Measurements from ENCODE around the gene TSPAN9.

DNA sequence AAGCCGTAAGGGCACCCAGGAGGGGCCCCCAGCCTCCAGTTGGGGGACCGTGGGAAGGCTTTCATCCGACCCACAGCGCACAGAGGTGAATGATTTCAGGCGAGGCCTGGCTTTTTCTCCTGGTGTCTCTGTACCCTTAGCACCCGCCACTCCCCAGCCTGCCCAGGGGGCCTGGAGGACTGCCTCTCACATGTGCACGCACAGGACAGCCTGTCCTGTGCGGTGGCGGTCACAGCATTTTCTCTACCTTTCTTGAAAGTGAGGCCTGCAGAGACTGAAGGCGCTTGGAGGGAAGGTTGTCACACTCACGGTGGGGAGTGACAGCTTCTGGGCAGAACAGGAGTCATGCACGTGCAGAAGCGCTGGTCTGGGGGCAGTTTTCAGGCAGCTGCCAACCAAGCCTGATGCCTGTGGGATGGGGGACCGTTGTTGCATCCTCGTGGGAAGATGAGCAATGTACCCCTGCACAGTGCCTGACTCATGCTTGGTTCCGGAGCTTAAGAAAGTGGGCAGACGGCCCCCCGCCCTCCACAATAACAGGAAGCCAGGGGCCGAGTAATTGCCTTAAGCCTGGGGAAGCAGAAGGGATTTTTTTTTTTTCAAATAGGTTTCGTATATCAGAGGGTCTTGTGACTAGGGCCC is 148.1 kb downstream of the TSPAN9 start:
- TF ChIP-seq POLR2A (IDR thresholded peaks at IDR 0.05; ENCODE audit: low read depth, low read length), result no peak
- TF ChIP-seq ZZZ3 (IDR thresholded peaks at IDR 0.05; ENCODE audit: control insufficient read depth, insufficient read length, low read depth), result no peak
- no peak for TF ChIP-seq POLR2AphosphoS5 (IDR thresholded peaks at IDR 0.05; ENCODE audit: low read length)
- TF ChIP-seq, protein P1, sequence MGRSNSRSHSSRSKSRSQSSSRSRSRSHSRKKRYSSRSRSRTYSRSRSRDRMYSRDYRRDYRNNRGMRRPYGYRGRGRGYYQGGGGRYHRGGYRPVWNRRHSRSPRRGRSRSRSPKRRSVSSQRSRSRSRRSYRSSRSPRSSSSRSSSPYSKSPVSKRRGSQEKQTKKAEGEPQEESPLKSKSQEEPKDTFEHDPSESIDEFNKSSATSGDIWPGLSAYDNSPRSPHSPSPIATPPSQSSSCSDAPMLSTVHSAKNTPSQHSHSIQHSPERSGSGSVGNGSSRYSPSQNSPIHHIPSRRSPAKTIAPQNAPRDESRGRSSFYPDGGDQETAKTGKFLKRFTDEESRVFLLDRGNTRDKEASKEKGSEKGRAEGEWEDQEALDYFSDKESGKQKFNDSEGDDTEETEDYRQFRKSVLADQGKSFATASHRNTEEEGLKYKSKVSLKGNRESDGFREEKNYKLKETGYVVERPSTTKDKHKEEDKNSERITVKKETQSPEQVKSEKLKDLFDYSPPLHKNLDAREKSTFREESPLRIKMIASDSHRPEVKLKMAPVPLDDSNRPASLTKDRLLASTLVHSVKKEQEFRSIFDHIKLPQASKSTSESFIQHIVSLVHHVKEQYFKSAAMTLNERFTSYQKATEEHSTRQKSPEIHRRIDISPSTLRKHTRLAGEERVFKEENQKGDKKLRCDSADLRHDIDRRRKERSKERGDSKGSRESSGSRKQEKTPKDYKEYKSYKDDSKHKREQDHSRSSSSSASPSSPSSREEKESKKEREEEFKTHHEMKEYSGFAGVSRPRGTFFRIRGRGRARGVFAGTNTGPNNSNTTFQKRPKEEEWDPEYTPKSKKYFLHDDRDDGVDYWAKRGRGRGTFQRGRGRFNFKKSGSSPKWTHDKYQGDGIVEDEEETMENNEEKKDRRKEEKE (IDR thresholded peaks at IDR 0.05), result no peak
- no peak for TF ChIP-seq TAF1 (IDR thresholded peaks at IDR 0.05; ENCODE audit: borderline replicate concordance, low read depth, low read length)
- TF ChIP-seq, protein P2, sequence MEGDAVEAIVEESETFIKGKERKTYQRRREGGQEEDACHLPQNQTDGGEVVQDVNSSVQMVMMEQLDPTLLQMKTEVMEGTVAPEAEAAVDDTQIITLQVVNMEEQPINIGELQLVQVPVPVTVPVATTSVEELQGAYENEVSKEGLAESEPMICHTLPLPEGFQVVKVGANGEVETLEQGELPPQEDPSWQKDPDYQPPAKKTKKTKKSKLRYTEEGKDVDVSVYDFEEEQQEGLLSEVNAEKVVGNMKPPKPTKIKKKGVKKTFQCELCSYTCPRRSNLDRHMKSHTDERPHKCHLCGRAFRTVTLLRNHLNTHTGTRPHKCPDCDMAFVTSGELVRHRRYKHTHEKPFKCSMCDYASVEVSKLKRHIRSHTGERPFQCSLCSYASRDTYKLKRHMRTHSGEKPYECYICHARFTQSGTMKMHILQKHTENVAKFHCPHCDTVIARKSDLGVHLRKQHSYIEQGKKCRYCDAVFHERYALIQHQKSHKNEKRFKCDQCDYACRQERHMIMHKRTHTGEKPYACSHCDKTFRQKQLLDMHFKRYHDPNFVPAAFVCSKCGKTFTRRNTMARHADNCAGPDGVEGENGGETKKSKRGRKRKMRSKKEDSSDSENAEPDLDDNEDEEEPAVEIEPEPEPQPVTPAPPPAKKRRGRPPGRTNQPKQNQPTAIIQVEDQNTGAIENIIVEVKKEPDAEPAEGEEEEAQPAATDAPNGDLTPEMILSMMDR (IDR thresholded peaks at IDR 0.05 in 2 of 3, conservative IDR thresholded peaks at IDR 0.05 in 1 of 3; ENCODE audit: control insufficient read depth in 2 of 3, extremely low read depth in 1 of 3, insufficient read depth in 1 of 3, low read depth in 3 of 3, low read length in 3 of 3), result no peak
- no peak for TF ChIP-seq SMAD5 (IDR thresholded peaks at IDR 0.05; ENCODE audit: low read depth)
- TF ChIP-seq, protein P3, sequence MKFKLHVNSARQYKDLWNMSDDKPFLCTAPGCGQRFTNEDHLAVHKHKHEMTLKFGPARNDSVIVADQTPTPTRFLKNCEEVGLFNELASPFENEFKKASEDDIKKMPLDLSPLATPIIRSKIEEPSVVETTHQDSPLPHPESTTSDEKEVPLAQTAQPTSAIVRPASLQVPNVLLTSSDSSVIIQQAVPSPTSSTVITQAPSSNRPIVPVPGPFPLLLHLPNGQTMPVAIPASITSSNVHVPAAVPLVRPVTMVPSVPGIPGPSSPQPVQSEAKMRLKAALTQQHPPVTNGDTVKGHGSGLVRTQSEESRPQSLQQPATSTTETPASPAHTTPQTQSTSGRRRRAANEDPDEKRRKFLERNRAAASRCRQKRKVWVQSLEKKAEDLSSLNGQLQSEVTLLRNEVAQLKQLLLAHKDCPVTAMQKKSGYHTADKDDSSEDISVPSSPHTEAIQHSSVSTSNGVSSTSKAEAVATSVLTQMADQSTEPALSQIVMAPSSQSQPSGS (IDR thresholded peaks at IDR 0.05; ENCODE audit: low read length), result no peak
- TF ChIP-seq, protein P4, sequence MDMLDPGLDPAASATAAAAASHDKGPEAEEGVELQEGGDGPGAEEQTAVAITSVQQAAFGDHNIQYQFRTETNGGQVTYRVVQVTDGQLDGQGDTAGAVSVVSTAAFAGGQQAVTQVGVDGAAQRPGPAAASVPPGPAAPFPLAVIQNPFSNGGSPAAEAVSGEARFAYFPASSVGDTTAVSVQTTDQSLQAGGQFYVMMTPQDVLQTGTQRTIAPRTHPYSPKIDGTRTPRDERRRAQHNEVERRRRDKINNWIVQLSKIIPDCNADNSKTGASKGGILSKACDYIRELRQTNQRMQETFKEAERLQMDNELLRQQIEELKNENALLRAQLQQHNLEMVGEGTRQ (IDR thresholded peaks at IDR 0.05; ENCODE audit: borderline replicate concordance, low read depth, low read length), result no peak
- no peak for TF ChIP-seq EZH2 (IDR thresholded peaks at IDR 0.05; ENCODE audit: borderline replicate concordance, control insufficient read depth, low read depth, low read length)
